Stimulated activated CD4-positive, alpha-beta T cell treated with anti-CD3 and anti-CD28 coated beads, TNF-alpha, amount 100 ng/mL, for 4 hours (primary cell): Measurements from ENCODE around the gene S100A9.
"Not testable (repeated sequence)": the region's sequence is repeated elsewhere in the genome, so short reads cannot be mapped to it uniquely, and the experiment has no call there.

Experiments
- DNase-seq, 3 experiments: peaks; one replicate each; pipeline ENCODE4 v3.0.0-alpha.2; 2020; ENCODE audit warnings: low read depth in 3 of 3

The S100A9 gene

DNA sequence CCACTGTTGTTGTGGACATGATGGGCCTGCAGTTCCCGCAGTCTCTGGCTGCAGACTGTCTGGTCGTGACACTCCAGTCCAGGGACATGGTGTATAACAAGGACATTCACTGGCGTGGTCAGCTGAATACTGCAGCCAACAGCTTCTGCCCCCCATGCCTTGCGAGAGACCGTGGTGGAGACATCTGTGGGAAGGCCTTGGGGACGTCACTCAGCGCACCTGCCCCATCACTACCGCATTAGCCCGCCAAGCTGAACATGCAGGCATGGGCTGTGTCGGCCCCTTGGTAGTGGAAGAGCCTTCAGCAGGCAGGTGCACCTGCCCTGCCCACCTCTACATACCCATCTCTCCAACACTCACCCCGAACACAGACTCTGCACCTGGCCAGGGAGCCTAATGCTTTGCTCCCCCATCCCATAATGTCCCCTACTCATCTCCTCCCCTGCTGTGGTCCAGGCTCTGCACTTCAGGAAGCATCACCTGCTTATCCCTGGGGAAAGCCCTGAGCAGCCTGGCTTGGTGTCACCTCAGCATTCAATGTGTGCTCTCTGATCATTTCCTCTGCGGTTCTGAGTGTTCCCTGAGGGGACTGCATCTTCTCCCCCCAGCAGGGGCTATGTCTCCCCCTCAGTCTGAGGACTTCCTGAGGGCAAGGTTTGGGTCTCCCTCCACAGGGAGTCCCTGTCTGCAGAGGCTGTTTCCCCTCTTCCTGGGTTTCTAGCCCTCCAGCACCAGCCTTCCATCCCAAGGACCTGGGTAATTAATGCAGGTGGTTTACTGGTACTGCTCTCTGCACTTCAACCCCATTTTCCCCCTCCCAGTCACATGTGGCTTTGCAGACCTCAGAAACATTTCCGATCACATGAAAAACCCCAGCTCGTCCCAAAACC lies 12.2 kb upstream of the S100A9 start:
- DNase-seq: no peak

GRCh38 chr1:153346077-153346723 lies 11.5 kb upstream of the S100A9 start:
- DNase-seq: no peak

- DNase-seq: not testable (repeated sequence)
Measured at GRCh38 chr1:153347049-153347448, 10.6 kb upstream of the S100A9 start.

DNA sequence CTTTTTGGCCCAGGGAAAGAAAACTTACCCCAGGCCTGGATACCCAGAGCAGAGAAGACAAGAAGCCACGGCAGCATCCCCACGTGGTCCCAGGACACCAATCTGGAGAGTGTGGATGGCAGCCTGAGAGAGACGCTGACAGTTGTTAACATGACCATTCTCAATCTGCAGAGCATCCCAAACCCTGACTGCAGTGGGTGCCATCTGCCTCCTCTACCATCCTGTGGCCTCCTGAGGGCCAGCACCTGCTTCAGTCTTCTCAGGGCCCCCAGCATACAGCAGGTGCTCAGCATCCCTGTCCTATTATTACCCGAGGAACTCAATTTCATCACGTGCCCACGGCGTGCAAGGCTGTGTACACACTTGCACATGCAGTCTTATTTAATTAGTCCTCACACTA lies 9.8 kb upstream of the S100A9 start:
- DNase-seq: no peak

GRCh38 chr1:153348511-153349362 lies 8.9 kb upstream of the S100A9 start, which contains the start of gene PGLYRP4:
Gene PGLYRP4, minus strand, starts transcription at chr1:153348841. Its CDS starts 909 bp downstream, at chr1:153347932.
- no peak for DNase-seq

GRCh38 chr1:153349363-153350320 lies 8.0 kb upstream of the S100A9 start:
- no peak for DNase-seq

DNA sequence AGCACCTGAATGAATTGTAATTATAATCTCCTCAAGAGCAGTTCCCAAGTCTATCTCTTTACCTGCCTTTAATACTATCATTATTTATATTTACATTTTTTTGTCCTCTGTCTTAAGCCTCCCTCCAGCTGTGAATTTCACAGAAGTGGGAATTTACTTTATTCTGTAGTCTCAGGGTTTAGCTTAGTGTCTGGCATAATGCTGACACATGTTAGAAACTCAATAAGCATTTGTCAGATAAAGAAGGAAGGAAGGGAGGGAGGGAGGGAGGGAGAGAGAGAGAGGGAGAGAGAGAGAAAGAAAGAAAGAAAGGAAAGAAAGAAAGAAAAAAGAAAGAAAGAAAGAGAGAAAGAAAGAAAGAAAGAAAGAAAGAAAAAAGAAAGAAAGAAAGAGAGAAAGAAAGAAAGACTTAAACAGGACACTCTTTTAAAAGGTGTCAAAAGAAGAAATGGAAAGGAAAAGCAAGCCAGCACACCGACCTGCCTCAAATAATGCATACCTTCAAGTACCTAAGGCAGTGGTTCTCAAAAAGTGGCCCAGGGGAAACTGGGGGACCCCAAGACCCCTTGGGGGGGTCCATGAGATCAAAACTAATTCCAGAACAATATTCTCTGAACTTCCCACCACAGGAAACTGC lies 7.2 kb upstream of the S100A9 start:
- DNase-seq: no peak

- DNase-seq: peak; percentile 19 to 44 (median 30)
Measured at GRCh38 chr1:153352523-153352922, 5.1 kb upstream of the S100A9 start.

- no peak for DNase-seq
Measured at GRCh38 chr1:153353226-153353947, 4.3 kb upstream of the S100A9 start.

- no peak for DNase-seq
Measured at GRCh38 chr1:153354515-153355193, 3.0 kb upstream of the S100A9 start.

DNA sequence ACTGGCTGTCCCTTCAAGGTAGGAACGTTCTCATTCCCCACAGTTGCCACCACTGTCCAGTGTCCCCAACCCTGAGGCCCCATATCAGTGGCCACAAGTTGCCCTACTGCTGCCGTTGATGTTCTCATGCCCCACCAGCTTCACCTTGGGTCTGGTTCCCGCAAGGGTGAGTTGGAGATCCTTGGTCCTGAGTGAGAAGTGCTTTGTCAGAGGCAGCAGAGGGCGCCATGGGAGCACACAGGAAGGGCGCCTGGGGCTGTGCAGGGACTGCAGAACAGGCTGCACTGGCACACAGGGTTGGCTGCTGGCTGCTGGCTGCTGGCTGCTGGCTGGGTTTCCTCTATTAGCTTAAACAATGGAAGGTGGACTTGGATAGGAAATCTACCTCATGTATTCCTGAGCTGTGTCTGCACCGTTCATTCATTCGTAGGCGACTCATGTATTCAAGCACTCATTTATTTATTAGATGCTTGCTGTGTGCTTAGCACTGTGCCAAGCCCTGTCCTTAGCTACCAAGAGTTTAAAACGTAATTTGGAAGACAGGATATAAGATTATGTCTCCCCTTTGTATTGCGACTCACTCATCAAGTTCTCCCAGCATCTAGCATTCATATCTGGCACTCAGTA lies 2.1 kb upstream of the S100A9 start:
- peak in 1 of 3 experiments; percentile 9 for DNase-seq

DNA sequence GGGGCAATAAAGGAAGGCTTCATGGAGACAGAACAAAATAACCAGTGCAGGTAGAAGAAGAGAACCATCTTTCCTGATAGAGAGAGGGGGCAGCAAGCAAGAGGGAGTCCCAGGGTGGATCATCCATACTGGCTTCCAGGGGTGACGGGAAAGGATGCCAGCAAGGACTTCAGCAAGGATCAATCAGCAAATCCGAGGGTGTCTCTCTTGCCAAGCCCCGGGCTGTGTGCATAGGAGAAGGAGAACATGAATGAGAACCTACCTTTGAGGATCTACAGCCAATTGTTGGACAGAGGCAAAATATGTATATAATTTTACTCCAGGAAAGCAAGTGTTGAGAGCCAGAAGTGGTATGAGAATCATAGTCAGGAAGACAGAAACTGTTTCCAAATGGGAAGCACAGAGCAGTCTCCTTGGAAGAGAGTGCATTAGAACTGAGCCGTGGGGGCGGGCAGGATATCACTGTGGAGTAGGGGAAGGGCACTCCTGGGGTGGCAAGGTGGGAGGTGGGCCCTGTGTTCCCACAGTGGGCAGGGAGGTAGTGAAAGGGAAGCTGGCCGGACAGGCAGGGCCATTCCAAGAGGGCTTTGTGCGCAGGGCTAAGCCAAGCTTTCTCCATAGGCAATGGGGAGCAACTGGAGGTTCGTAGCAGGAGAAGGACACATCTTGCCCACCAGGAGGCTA lies 1.1 kb upstream of the S100A9 start:
- no peak for DNase-seq

DNA sequence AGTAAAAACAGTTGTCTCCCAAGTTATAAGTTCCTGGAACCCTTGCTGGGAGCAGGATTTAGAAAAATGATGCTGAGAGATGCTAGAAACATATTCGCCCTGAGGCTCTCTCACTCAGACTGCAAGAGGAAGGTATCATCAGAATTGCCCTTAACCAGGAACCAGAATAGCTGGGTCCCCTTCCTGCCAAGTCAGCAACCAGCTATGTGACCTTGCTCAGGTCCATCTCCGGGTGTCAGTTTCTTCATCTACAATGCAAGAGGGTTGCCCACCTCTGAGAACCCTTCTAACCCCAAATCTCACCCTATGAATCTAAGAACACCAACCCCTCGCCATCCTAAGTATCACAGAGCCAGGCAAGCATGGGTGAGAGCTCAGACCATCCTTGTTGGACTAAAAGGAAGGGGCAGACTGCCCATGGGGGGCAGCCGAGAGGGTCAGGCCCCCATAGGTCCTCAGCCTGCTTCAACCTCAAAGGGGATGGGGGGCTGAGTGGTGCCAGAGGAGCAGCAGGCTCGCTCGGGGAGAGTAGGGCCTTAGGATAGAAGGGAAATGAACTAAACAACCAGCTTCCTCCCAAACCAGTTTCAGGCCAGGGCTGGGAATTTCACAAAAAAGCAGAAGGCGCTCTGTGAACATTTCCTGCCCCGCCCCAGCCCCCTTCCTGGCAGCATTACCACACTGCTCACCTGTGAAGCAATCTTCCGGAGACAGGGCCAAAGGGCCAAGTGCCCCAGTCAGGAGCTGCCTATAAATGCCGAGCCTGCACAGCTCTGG lies 390 bp upstream of the S100A9 start:
- no peak for DNase-seq

DNA sequence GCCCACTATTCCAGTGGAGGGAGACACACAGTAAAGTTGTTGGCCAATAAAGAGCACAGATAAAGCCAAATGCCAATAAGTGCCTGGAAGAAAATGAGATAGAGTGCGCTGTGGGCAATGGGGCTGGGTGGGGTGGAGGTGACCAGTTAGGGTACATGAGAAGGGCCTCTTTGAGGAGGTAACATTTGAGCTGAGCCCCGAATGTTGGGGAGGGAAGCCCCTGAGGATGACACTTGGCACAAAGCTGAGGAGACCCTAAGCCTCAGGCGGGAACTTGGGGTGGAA lies 979 bp downstream of the S100A9 start:
- DNase-seq: no peak

DNA sequence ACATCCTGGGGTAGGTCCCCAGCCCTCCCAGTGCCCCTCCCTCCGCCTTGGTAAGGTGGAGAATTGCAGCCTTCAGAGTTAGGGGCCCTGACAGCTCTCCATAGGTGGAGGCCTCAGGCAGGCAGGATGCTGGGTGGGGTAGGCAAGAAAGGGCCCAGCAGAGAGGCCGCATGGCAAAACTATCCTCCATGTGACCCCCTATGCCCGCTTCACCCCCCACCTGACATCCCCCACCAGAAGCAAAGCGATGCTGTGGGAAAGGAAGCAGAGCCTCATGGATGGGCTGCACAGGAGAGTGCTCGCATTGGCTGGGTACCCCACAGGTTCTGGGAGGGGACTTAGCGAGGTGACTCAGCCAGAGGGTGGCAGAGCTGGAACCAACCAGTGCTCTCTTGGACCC lies 1.6 kb downstream of the S100A9 start:
- DNase-seq: no peak

GRCh38 chr1:153360190-153360589 lies 2.5 kb downstream of the S100A9 start:
- DNase-seq: no peak

- DNase-seq: no peak
Measured at GRCh38 chr1:153360592-153361479, 3.2 kb downstream of the S100A9 start.
